Esophagus muscularis mucosa (tissue), 4 donors: ENCODE measurements around the gene ACSBG1. TPM values are rescaled to one million over a fixed set of nuclear protein-coding genes. Genes with fewer than 3 reads are reported as not detected.
A peak's percentile ranks its signal among the peaks of the same experiment; 100 is the strongest.

Experiments used
- DNase-seq: peaks from one replicate; pipeline ENCODE4 v3.0.0-alpha.2; 2017; ENCODE audit errors: extremely low spot score
- H3K27ac ChIP-seq, 4 donors: fragments of 200-600 bp; sonication (generic); replicated peaks in 1 of 4; 1 replicate in 3 of 4; 2 replicates in 1 of 4; pipeline ENCODE4 v1.5.1; 2016 to 2019; ENCODE audit warnings: mild to moderate bottlenecking in 1 of 4
- H3K27me3 ChIP-seq, 4 donors: fragments of 200-600 bp; sonication (generic); one replicate each; pipeline versions ENCODE4 v1.5.1 to v1.6.0; 2016 to 2019
- H3K36me3 ChIP-seq, 4 donors: fragments of 200-600 bp; sonication (generic); one replicate each; pipeline ENCODE4 v1.5.1; 2016 to 2019
- H3K4me1 ChIP-seq, 4 donors: fragments of 200-600 bp; sonication (generic); one replicate each; pipeline ENCODE4 v1.5.1; 2016 to 2019
- H3K4me3 ChIP-seq, 4 donors: fragments of 200-600 bp; sonication (generic); 1 replicate in 2 of 4; 2 replicates in 2 of 4; pipeline ENCODE4 v1.5.1; 2016 to 2019; ENCODE audit warnings: mild to moderate bottlenecking in 4 of 4, moderate library complexity in 1 of 4
- H3K9me3 ChIP-seq, 4 donors: fragments of 200-600 bp; sonication (generic); 1 replicate in 3 of 4; 2 replicates in 1 of 4; pipeline ENCODE4 v1.5.1; 2016 to 2019
- CTCF ChIP-seq, 3 experiments: fragments of 200-600 bp in 2 of 3; fragments of 450-650 bp in 1 of 3; sonication (generic) in 2 of 3; IDR thresholded peaks; one replicate each; pipeline ENCODE4 v1.5.1; 2017 to 2019; ENCODE audit warnings: antibody characterized with exemption in 3 of 3, mild to moderate bottlenecking in 2 of 3, moderate library complexity in 1 of 3
- EP300 ChIP-seq: sonication (generic); formaldehyde crosslinking; IDR thresholded peaks from one replicate; pipeline ENCODE4 v1.6.1; 2017; ENCODE audit warnings: antibody characterized with exemption
- POLR2A ChIP-seq: fragments of 450-650 bp; IDR thresholded peaks from one replicate; pipeline ENCODE4 v1.6.1; 2017; ENCODE audit warnings: antibody characterized with exemption, moderate library complexity, mild to moderate bottlenecking, low read depth
- POLR2AphosphoS5 ChIP-seq, 2 donors: sonication (generic); formaldehyde crosslinking; IDR thresholded peaks; one replicate each; pipeline ENCODE4 v1.6.1; 2017; ENCODE audit warnings: antibody characterized with exemption in 2 of 2
- WGBS: methylation state at CpG from one replicate; pipeline ENCODE4 v1.1.5; 2018; 5-methylcytosine and 5-hydroxymethylcytosine counted together
- intact Hi-C: fragments of 100-400 bp; cut with DNase I; formaldehyde crosslinking; loops from one replicate; pipeline ENCODE4 v1.15.1; 2023
- total RNA-seq, 4 donors: library from RNA; depleted of rRNA; stranded (reverse); fragments of >200 nt; gene quantifications; one replicate each; pipeline versions ENCODE4 v1.1.0 to v1.2.1, GENCODE V29; 2016

Gene ACSBG1
- total RNA-seq, 4 donors from 2014 or later = 0.33 to 2.5 (median 1.8) TPM

- H3K36me3 ChIP-seq = peaks cover 0 to 6% (median 1%) of the 10 kb centered on the region in 4 donors
- 30% methylated on average over 9 of the region's 9 CpGs for WGBS
- H3K27ac ChIP-seq = peak overlapping the region; percentile 74 to 85 (median 82)
- intact Hi-C loops = no loop called here
- no peaks in the 10 kb centered on the region for H3K27me3 ChIP-seq
- no peak for DNase-seq
- peaks cover 17 to 52% (median 49%) of the 10 kb centered on the region in 4 donors for H3K4me1 ChIP-seq
- no peak for TF ChIP-seq POLR2A
- peak; percentile 64 to 76 for TF ChIP-seq POLR2AphosphoS5 (IDR thresholded peaks at IDR 0.05)
- peak; percentile 25 for TF ChIP-seq EP300
- H3K9me3 ChIP-seq = no peaks in the 10 kb centered on the region
- H3K4me3 ChIP-seq = peak overlapping the region; percentile 66 to 76 (median 70)
Measured at GRCh38 chr15:78265752-78266224, 31.4 kb upstream of the ACSBG1 start.

- DNase-seq = no peak
- TF ChIP-seq POLR2AphosphoS5 (IDR thresholded peaks at IDR 0.05) (no peak), CTCF (IDR thresholded peaks at IDR 0.05) (no peak), POLR2A (no peak), EP300 (no peak)
- H3K4me3 ChIP-seq = peak overlapping the region; percentile 66 to 76 (median 70)
- no peaks in the 10 kb centered on the region for H3K27me3 ChIP-seq
- no peaks in the 10 kb centered on the region for H3K36me3 ChIP-seq
- WGBS = 32% methylated on average over 12 of the region's 12 CpGs
- peaks cover 17 to 52% (median 49%) of the 10 kb centered on the region in 4 donors for H3K4me1 ChIP-seq
- H3K9me3 ChIP-seq = no peaks in the 10 kb centered on the region
- H3K27ac ChIP-seq = peak overlapping the region; percentile 74 to 85 (median 82)
- intact Hi-C loops = no loop called here
Measured at GRCh38 chr15:78265137-78265460, 30.7 kb upstream of the ACSBG1 start.

GRCh38 chr15:78264304-78265136 is 30.2 kb upstream of the ACSBG1 start, which contains the start of gene DNAJA4:
Gene DNAJA4, plus strand, starts transcription at chr15:78264562. Its CDS starts 202 bp downstream, at chr15:78264764.
- Histone ChIP-seq H3K9me3 (no peaks in the 10 kb centered on the region), H3K27me3 (no peaks in the 10 kb centered on the region), H3K27ac (peak within 1 kb of the TSS; percentile 74 to 85 (median 82)), H3K4me1 (peaks cover 17 to 52% (median 49%) of the 10 kb centered on the region in 4 donors), H3K36me3 (no peaks in the 10 kb centered on the region), H3K4me3 (peak within 1 kb of the TSS; percentile 66 to 76 (median 70))
- TF ChIP-seq CTCF (IDR thresholded peaks at IDR 0.05) (peak in 2 of 3 experiments; percentile 13 to 25), EP300 (no peak)
- WGBS = 16% methylated on average over 26 of the region's 107 CpGs
- intact Hi-C loops = no loop called here
- no peak for DNase-seq

GRCh38 chr15:78263907-78264303 is 29.5 kb upstream of the ACSBG1 start:
- intact Hi-C loops = no loop called here
- Histone ChIP-seq H3K27me3 (no peaks in the 10 kb centered on the region), H3K9me3 (no peaks in the 10 kb centered on the region), H3K27ac (peak overlapping the region; percentile 74 to 85 (median 82)), H3K4me1 (peaks cover 17 to 52% (median 48%) of the 10 kb centered on the region in 4 donors), H3K4me3 (peak overlapping the region; percentile 66 to 76 (median 70)), H3K36me3 (no peaks in the 10 kb centered on the region)
- no peak for TF ChIP-seq POLR2A
- no peak for TF ChIP-seq EP300
- no peak for TF ChIP-seq CTCF (IDR thresholded peaks at IDR 0.05)
- no peak for TF ChIP-seq POLR2AphosphoS5 (IDR thresholded peaks at IDR 0.05)
- DNase-seq = no peak
- 82% methylated on average over 23 of the region's 23 CpGs for WGBS

GRCh38 chr15:78263351-78263781 is 29.0 kb upstream of the ACSBG1 start:
- Histone ChIP-seq H3K4me1 (peaks cover 17 to 47% (median 43%) of the 10 kb centered on the region in 4 donors), H3K36me3 (no peaks in the 10 kb centered on the region), H3K9me3 (no peaks in the 10 kb centered on the region), H3K27ac (peak overlapping the region in 1 of 4 donors; percentile 85), H3K4me3 (no peak overlapping the region), H3K27me3 (no peaks in the 10 kb centered on the region)
- WGBS = 100% methylated on average over 6 of the region's 7 CpGs
- no peak for DNase-seq
- no peak for TF ChIP-seq POLR2A
- TF ChIP-seq POLR2AphosphoS5 (IDR thresholded peaks at IDR 0.05) = no peak
- intact Hi-C loops = no loop called here
